Right kidney (tissue), 1 donor: ENCODE results near the gene MAPRE2.

ENCODE experiments used
- DNase-seq: peaks from one replicate; pipeline ENCODE4 v3.0.0-alpha.2; 2016

Gene MAPRE2

DNA sequence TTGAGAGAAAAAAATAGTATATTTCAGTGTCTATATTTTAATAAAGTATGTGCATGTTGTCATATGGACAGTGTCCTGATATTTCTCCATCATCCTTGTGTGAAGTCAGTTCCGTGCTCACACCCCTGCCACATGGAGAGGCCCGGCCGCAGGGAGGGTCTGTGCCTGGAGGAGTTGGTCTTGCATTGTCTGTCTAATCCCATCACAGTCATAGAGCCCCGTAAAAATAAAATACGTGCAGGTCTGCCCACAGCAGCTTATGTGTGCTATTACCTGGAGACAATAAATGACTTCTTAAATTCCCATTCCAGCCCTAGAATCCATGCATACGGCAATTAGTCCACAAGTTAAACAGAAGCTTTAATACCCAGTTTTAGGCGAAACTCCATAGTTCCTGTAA is 20.1 kb downstream of the MAPRE2 start:
- no peak for DNase-seq

DNA sequence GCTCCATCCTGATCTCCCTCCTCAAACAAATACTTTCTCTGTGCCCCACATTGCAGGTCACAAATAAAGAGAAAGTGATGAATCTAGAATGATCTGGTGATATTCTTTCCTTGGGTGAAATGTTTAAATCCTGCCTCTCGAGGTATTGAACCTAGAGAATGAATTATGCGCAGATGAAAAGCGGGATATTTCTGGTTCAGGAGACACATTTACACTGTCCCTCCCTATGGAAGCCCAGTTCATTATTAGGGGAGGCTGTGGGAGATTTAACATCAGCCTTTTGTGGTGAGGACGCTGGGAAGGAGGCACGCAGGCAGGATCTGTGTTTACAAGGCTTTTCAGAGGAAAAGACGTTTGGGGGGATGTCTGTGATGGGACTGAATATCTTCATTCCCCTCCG is 20.6 kb downstream of the MAPRE2 start:
- DNase-seq: no peak

DNA sequence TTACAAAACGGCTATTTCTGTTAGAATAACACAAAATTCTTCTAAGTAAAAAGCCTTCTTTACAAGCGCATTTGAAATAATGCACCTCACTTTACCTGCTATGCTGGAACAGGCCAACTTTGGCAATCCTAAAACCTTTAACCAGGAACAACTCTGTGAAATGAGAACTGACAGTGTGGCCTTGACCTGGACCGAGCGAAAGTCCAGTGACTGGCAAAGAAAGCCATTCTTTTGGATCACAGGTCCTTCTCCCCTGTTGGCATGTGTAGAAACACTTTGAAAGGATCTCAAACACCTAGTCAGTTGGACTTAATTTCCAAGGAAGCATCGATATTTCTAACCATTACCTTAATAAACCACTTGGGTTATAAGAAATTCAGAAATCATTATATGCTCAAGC is 21.2 kb downstream of the MAPRE2 start:
- DNase-seq: no peak

DNA sequence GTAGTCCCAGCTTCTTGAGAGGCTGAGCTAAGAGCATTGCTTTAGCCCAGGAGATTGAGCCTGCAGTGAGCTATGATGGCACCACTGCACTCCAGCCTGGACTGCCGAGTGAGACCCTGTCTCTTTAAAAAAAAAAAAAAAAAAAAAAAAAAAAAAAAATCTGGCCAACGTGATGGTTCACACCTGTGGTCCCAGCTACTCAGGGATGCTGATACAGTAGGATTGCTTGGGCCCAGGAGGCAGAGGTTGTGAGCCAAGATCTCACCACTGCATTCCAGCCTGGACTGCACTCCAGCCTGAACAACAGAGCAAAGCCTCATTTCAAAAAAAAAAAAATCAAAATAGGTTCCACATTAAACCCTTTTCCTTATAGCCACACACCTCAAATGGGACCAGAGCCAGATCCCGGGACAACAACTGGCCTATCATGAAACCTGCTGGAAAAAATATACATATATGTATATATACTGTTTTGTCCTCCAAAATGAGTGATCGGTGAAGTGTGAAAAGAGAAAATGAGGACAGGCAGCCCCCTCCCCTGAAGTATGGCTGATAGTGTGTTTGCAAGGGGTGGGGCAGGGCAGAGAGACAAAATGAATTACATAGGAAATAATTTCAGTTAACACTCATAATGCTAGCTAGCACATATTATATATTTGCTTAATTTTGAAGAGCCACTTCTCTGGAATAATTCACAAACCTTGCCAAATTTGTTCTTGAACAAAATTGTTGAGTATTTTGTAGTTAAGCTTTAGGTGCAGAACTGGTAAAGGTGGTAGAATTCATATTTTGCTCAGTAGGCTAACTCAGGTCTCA is 22.9 kb downstream of the MAPRE2 start:
- no peak for DNase-seq

DNA sequence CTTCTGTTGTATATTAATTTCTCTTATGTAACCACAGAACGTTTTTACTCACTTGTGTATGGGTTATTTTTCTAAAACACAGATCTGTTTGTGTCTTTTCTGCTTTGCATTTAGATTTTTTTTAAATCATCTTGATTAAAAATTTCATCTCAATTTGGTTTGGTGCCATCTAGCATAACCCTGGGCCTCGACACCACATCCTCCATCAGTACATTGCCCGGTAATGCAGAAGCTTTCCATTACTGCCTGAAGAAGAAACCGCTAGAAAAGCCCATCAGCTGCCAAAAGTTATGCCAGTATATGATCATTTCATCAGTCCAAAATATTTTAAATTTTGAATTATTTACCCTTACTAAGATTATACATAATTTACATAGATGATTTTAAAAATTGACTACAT is 26.2 kb downstream of the MAPRE2 start:
- DNase-seq: no peak

DNA sequence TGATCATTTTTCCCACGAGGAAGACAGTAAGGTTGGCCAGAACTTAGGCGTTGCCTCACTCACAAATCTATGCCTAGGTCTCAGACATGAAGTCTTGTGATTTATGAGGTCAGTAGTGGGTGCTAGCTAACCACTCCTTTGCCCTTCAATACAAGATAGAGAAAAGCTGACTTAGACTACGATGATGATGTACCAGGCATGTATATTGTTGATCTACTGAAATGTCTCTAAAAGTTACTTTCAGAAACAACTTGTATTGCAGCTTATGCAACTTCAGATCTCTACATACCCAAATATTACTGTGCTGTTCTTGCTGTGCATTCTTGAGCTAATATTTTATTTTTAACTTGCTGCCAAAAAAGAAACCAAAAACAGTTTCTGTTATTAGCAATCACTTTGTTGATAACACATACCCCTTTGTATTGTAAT is 30.6 kb downstream of the MAPRE2 start:
- no peak for DNase-seq

DNA sequence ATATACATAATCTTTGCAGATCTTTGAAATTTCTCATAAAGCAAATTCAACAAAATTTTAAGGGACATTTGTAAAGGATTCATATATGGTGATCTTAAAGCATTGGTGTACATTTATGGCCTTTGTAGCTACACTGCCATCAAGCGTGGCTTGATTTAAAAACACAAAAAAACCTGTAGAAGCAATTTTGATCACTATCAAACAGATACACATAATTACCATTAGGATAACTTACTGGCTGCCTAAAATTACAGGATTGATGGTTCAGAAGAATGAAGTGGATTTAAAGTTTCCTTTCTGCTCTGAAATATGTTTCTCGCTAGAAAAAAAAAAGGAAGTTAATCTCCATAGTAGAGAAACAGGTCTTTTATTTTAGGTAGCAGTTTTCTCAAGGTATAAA is 31.4 kb downstream of the MAPRE2 start:
- no peak for DNase-seq

DNA sequence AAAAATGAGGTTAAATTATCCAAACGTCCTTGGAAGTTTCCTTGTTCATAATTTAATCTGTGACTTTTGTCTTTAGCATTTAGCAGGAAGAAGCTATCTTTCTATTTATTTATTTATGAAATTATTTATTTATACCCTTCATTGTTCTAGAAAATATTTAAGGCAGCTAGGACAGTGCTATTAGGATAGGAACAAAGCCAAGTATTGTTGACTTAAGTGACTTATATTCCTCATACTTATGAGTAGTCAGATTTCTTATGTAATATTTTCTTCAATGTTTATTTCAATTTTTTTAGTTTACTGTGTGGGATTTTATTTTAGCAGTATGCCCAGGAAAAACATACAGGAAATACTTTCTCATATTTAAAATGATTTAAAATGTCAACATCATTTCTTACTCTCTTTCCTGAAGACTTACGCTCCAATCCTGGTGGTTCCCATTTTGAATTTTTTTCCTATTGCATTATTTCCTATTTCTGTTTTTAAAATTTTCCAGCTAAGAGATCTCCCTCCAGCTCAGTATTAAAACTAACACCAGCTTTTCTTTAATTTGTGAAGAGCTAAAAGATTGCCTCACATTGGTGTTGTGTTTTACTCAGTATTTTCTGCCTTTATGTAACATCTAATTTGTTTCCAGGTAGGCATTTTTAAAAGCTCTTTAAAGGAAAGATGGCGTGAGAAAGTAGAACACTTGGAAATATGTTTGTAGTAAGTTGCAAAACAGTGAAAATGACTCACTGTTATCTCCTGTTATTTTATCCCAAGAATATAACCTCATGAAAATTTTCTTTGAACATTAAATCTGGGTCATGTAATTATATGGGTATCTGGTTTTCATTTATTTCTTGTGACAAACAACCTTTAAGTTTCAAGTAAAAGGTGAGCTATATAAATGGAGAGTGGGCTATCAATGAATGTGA is 32.2 kb downstream of the MAPRE2 start:
- DNase-seq: no peak

DNA sequence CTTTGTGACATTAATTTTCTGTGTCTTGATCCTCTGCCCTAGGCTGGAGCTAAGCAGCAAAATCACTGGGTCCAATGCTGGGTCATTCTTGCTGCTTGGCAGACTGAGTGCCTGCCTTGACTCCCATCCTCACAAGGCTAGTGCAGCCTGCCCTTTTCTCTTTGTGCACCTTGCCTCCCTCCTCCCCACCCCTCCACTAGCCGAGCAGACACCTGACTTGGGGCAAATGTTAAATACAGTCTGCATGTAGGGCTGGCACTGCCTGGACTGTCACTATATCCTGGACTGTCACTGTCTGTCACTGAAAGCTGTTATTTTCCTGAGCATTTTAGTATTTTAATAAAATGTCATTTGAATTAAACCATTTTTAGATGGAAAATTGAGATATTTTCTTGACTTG is 33.4 kb downstream of the MAPRE2 start:
- DNase-seq: no peak

DNA sequence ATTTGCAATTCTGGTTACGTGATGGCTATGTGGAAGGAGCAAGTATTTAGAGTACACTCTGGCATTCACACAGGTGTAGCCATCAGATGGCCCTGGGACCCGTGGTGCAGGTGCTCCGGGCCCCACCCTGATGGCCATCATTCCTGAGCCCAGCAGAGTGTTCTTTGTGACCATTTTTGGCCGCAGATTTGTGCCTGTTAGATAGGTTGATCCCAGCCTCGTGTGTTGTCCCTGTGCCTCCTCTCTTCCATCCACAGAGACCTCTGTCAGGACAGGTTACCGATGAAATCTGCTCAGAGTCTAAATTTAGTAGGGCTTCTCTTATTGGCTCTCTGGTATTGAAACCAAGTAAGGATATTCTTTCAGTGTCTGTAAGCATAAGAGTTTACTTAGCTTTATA is 33.9 kb downstream of the MAPRE2 start:
- DNase-seq: no peak

DNA sequence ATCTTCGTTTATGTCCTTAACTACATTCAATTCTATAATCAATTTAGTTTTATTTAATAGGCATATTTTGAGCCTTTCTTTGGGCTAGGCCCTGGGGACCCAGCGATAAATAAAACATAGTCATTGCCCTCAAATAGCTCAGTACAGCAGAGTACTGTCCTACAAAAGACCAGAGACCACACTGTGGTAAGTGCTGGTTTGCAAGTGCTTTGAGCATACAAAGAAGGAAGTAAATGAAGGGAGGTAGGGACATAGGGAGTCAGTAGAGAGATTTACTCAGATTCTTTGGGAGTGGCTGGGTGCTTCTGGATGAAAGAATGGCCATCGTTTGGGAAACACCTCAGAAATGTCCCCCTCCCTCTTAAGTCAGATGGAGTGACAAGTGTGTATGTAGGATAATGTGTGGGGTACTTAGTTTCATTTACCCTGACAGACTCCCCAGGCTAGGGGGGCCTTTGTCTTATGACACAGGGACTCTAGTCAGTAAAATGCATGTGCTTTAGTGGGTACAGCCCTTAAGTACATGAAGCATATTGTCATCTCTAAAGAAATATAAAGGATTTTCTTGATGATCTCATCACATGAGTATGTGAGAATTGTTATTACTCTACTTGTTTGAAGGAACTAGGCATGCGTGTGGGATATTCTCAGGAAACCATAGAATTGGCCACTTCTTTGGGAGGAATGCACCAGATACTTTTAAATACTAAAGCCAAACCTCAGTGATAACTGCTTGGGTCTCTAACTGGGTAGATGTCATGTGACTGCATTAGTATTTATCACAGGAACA is 35.1 kb downstream of the MAPRE2 start:
- no peak for DNase-seq

DNA sequence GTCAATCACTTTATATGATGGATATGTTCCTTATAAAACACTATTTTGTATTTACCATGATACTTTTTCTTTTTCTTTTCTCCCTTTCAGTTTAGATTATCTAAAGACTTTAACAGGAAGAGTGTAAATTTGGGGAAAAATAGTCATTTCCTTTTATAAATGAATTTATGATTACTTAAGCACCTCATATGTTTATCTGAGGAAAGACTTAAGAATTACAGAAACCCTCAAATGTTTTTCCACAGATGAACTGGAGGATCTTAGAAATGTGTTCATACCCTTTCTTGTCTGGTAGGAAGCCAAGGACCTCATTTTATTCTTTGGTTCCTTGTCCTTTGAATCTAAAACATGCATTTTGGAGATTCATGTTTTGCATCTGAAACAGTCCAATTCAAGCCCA is 36.7 kb downstream of the MAPRE2 start:
- DNase-seq: no peak

DNA sequence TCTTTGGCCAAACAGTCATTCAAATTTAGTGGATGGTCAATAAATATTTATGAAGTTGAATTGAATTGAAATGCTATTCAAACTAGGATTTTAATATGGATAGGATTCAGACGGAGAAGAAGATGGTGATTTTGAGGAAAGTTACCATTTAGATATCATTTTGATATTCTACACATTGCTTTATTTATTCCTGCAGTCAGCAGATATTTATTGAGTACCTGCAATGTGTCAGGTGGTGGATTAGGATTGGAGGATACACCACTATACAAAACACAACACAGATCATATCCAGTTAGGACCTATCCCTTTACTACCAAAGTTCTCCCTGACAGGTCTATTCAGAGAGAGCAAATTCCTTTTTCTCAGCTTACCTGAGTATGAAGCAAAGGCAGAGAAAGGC is 38.8 kb downstream of the MAPRE2 start:
- no peak for DNase-seq

DNA sequence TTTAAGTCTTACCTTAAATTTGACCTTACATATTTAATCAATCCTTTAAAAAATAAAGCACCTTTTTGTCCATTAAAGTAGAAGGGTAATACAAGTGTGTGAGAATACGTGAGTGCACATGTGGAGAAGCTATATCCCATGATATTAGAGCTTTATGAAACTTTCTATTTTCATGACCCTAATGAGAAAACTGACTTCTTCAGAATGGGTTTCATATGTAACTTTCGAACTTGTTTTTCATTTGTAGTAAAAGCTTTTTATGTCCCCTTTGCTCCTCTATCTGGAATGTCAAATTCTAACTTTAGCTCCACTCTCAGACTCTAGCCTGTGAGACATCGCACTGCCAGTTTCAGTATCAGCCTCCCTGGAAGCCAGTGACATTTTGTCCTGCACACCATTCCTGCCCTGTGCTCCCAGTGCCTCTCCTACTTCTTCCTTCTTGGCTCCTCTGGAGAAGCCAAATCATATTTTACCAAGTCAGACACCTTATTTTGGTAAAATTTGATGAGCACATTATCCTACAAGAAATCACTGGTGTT is 42.0 kb downstream of the MAPRE2 start:
- DNase-seq: no peak

DNA sequence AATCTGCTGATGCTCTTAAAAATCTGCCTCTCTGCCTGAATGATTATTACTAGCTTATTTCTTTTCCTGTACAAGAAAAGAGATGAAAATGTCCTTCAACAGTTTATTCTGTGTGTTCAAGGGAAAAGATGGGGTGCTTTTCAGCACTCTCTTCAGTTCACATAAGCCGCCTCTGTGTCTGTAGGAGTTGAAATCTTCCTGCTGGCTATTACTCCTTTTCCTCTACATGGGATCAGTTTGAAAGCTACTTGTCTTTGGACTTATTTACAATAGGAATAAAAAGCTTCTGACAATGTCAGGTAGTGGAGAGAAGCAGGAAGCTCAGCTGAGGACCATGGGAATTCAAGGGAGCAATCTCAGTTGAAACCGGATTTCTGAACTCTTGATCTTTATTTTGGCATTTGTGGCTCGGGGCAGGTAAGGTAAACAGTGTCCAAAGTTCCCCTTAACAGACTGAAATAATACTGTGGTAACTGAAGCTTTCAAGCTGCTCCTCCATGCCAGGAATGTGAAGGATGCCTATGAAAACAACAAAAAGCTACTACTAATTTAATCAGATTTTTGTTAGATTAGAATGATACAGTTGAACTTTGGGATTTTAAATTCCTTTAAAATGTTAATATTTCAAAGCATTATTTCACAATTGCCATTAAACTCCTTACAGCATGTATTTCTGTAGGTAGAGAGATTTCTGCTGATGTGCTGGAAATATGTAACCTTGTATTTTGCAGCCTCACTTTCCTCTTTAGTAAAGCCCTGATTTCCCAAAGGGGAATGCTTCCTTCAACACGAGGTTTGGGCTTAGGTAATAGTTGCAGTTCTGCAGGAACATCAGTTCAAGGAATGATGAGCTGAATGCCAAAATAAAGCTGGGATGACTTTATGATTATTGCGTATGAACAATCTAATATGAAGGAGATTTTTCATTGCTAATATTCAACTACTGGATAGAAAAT is 43.6 kb downstream of the MAPRE2 start:
- no peak for DNase-seq

DNA sequence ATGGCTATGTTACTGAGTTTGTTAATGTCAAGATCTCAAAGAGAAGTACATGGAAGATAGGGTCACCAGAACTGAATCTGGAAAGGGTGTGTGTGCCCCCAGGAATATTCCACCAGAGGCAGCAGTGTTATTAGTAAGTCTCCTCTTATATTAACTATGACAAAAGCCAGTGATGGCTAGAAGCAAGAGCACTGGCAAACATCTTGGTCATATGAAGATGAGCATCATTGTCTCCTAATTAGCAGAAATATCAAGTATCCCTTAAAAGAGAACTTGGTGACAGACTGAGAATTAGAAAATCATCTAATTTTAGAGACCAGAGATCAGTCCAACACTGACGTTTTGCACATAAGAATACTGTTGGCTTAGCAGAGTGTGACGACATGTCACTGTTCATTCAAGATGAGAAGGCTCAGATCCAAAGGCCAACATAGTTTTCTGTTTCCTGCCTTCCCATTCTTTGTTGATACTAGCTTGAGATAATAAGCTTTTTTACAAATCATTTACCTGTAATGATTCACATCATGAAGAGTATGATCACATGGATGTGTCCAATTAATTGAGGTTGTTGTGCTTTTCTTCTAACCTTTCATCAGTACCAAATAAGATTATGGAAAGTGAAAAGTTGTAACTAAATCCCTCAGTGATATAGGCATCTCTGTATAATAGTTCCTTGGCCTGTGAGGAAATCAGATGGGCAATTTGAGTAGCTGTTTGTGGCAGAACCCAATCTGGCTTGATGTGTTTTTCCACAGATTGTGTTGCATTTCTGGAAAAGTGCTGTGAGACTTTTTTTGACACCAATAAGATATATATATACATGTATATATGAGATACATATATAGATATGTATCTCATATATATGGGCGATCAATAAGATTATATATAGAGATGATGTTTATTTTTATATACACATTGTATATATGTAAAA is 44.5 kb downstream of the MAPRE2 start:
- no peak for DNase-seq

DNA sequence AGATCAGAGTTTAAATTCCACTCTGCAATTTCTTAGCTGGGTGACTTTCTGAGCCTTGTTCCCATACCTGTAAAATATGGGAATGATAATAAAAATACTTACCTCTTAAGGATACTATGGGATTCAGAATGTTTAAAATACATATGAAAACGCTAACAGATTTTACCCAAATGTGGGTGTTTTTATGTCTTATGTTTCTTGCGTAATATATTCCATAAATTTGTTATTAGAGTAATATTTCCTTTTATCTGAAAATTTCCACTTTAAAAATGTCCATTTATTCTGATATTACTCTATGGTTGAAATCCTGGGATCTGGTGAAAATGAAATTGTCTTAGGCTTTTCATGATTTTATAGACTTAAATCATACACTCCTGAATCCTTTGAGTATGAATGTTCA is 45.5 kb downstream of the MAPRE2 start:
- no peak for DNase-seq

DNA sequence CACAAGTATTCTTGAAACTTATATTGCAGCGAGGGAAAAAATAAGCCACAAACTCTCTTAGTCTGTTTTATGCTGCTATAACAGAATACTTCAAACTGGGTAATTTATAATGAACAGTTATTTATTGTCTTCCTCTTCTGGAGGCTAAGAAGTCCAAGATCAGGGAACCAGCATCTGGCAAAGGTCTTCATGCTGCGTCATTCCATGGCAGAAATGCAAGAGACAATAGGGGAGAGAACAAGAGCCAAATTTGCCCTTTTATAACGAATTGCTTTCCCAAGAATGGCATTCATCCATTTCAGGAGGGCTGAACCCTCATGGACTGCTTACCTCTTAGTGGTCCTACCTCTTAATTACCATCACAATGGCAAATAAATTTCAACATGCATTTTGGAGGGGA is 46.5 kb downstream of the MAPRE2 start:
- no peak for DNase-seq

DNA sequence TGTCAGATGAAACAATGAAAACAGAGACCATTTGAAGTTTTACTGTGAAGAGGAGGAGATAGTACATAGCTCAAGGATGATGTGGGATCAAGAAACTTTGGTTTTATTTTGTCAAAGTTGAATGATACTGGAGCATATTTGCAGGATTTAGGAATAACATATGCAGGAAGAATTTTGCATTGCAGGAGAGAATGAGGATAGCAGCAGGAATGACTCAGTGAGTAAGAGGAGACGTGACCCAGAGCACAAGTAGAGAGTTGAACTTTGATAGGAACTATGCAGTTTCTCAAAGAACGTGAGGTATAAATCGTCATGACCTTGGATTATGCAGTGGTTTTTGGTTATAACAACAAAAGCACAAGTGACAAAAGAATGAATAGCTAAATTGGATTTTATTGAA is 47.7 kb downstream of the MAPRE2 start:
- no peak for DNase-seq

DNA sequence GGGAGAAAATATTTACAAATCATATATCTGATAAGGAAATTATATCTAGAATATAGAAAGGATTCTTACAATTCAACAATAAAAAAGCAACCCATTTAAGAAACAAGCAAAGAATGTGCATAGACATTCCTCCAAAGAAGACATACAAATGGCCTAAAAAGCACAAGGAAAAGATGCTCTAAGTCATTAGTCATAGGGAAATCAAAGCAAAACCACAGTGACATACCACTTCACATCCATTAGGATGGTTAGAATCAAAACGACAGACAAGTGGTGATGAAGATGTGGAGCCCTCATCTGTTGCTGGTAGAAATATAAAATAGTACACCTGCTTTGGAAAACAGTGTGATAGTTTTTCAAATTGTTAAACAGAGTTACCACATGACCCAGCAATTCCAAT is 48.2 kb downstream of the MAPRE2 start:
- no peak for DNase-seq
